HUES6 (cell line): ENCODE data around the gene GTF3C1.

Experiments
- H3K27ac ChIP-seq: 2 replicates; pipeline ENCODE4 v1.7.0; 2013; ENCODE audit warnings: low read depth, mild to moderate bottlenecking, low read length, inconsistent platforms
- H3K27me3 ChIP-seq: 2 replicates; pipeline ENCODE4 v1.6.1; 2013; ENCODE audit warnings: low read length; ENCODE audit not compliant: control insufficient read depth, insufficient read depth
- H3K36me3 ChIP-seq: 2 replicates; pipeline ENCODE4 v1.6.1; 2013; ENCODE audit warnings: low read length; ENCODE audit not compliant: control insufficient read depth, insufficient read depth
- H3K4me1 ChIP-seq: 2 replicates; pipeline ENCODE4 v1.6.1; 2013; ENCODE audit warnings: low read length; ENCODE audit not compliant: control insufficient read depth, insufficient read depth
- H3K4me3 ChIP-seq: 2 replicates; pipeline ENCODE4 v1.5.1; 2013; ENCODE audit warnings: low read depth, low read length
- H3K9ac ChIP-seq: one replicate; pipeline ENCODE4 v1.6.1; 2013; ENCODE audit warnings: mild to moderate bottlenecking, low read length
- H3K9me3 ChIP-seq: 2 replicates; pipeline ENCODE4 v1.6.1; 2013; ENCODE audit warnings: low read depth, low read length; ENCODE audit not compliant: control insufficient read depth, insufficient read depth

The GTF3C1 gene

GRCh38 chr16:27417047-27417671 is 132.6 kb downstream of the GTF3C1 start:
- no peak overlapping the region for H3K9ac ChIP-seq
- no peaks in the 10 kb centered on the region for H3K4me1 ChIP-seq
- H3K27me3 ChIP-seq = no peaks in the 10 kb centered on the region
- H3K9me3 ChIP-seq = peaks cover 9% of the 10 kb centered on the region; the same call in 1 of the 2 replicates
- no peak overlapping the region for H3K27ac ChIP-seq
- H3K36me3 ChIP-seq = no peaks in the 10 kb centered on the region
- H3K4me3 ChIP-seq = no peak overlapping the region

DNA sequence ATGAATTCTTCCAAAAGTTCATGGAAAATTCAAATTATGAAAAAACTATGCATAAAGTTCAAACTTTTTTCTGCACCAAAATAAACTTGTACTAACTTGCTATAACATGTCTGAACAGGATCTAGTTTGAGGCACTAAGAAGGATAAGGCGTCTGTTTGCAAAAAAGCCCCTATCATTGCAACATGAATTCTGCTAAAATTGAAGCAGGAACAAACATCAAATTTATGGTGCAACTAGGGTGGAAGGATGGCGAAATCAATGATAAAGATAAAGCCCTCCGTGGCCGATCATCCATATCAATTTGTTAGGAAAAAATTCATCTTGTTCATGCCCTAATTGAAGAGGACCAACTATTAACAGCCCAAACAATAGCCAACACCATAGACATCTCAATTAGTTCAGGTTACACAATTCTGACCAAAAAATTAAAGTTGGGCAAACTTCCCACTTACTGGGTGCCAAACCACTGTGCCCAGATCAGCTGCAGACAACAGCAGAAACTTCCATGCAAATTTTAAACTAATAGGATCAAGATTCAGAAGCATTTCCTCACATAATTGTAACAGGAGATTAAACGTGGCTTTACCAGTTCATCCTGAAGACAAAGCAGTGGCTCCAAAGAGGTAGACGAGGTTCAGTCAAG is 134.8 kb downstream of the GTF3C1 start:
- Histone ChIP-seq H3K9me3 (no peaks in the 10 kb centered on the region), H3K9ac (no peak overlapping the region), H3K27ac (no peak overlapping the region), H3K4me1 (0 out of 2 replicates have a peak, but pooled peaks cover 3% of the 10 kb centered on the region), H3K36me3 (no peaks in the 10 kb centered on the region), H3K27me3 (no peaks in the 10 kb centered on the region), H3K4me3 (no peak overlapping the region)

- Histone ChIP-seq H3K9me3 (no peaks in the 10 kb centered on the region), H3K9ac (no peak overlapping the region), H3K36me3 (no peaks in the 10 kb centered on the region), H3K4me1 (0 out of 2 replicates have a peak, but pooled peaks cover 3% of the 10 kb centered on the region), H3K27ac (no peak overlapping the region), H3K27me3 (no peaks in the 10 kb centered on the region), H3K4me3 (no peak overlapping the region)
Observed at GRCh38 chr16:27413956-27414355, 135.8 kb downstream of the GTF3C1 start.

GRCh38 chr16:27410761-27411160 is 139.0 kb downstream of the GTF3C1 start:
- no peaks in the 10 kb centered on the region for H3K36me3 ChIP-seq
- no peak overlapping the region for H3K9ac ChIP-seq
- H3K27ac ChIP-seq = no peak overlapping the region
- H3K27me3 ChIP-seq = no peaks in the 10 kb centered on the region
- peaks cover 16% of the 10 kb centered on the region; the same call in 1 of the 2 replicates for H3K4me1 ChIP-seq
- no peak overlapping the region for H3K4me3 ChIP-seq
- no peaks in the 10 kb centered on the region for H3K9me3 ChIP-seq
